ENCODE data around the gene IL18R1. TPM values are rescaled to one million over a fixed set of nuclear protein-coding genes. Genes with fewer than 3 reads are reported as not detected.
A peak's percentile ranks its signal among the peaks of the same experiment; 100 is the strongest.

Gene IL18R1
- total and polyA plus RNA-seq, 9 of the 15 experiments (the other 6 are each of a cell fraction or from before 2014, with no cell fraction given) = 0.55 to 10.0 (median 2.5) TPM

- TF ChIP-seq CBX2 (IDR thresholded peaks at IDR 0.05; ENCODE audit: insufficient read depth, low read length, poor library complexity, severe bottlenecking) = no peak
- peak; percentile 90 for TF ChIP-seq BHLHE40 (IDR thresholded peaks at IDR 0.05; ENCODE audit: low read length)
- TF ChIP-seq ZBTB7A (IDR thresholded peaks at IDR 0.05; ENCODE audit: borderline replicate concordance, control insufficient read depth, low read depth, low read length) = no peak
- TF ChIP-seq NR2C1 (IDR thresholded peaks at IDR 0.05) = no peak
- TF ChIP-seq NR2C1 (tag; IDR thresholded peaks at IDR 0.05) = no peak; the same call in 1 of the 2 replicates
- peak; percentile 73; the same call in 1 of the 2 replicates for TF ChIP-seq DMBX1 (CRISPR knock-in tag; IDR thresholded peaks at IDR 0.05; ENCODE audit: borderline replicate concordance)
- TF ChIP-seq ZNF778 (CRISPR knock-in tag; IDR thresholded peaks at IDR 0.05) = no peak
- TF ChIP-seq, protein P1, sequence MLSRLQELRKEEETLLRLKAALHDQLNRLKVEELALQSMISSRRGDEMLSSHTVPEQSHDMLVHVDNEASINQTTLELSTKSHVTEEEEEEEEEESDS (CRISPR knock-in tag; IDR thresholded peaks at IDR 0.05) = no peak
- no peak for TF ChIP-seq ZC3H8 (IDR thresholded peaks at IDR 0.05)
- TF ChIP-seq, protein P2, sequence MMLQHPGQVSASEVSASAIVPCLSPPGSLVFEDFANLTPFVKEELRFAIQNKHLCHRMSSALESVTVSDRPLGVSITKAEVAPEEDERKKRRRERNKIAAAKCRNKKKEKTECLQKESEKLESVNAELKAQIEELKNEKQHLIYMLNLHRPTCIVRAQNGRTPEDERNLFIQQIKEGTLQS (IDR thresholded peaks at IDR 0.05) = no peak; the same call in 1 of the 2 replicates
- TF ChIP-seq, protein P2 (CRISPR knock-in tag; conservative IDR thresholded peaks at IDR 0.05) = no peak
- TF ChIP-seq, protein P3, sequence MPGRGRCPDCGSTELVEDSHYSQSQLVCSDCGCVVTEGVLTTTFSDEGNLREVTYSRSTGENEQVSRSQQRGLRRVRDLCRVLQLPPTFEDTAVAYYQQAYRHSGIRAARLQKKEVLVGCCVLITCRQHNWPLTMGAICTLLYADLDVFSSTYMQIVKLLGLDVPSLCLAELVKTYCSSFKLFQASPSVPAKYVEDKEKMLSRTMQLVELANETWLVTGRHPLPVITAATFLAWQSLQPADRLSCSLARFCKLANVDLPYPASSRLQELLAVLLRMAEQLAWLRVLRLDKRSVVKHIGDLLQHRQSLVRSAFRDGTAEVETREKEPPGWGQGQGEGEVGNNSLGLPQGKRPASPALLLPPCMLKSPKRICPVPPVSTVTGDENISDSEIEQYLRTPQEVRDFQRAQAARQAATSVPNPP (IDR thresholded peaks at IDR 0.05; ENCODE audit: borderline replicate concordance, insufficient read depth, insufficient read length) = no peak
- no peak for TF ChIP-seq DDX20 (tag; IDR thresholded peaks at IDR 0.05; ENCODE audit: low read depth)
- TF ChIP-seq, protein P4, sequence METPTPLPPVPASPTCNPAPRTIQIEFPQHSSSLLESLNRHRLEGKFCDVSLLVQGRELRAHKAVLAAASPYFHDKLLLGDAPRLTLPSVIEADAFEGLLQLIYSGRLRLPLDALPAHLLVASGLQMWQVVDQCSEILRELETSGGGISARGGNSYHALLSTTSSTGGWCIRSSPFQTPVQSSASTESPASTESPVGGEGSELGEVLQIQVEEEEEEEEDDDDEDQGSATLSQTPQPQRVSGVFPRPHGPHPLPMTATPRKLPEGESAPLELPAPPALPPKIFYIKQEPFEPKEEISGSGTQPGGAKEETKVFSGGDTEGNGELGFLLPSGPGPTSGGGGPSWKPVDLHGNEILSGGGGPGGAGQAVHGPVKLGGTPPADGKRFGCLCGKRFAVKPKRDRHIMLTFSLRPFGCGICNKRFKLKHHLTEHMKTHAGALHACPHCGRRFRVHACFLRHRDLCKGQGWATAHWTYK (CRISPR knock-in tag; IDR thresholded peaks at IDR 0.05) = peak; percentile 17; the same call in 1 of the 2 replicates
- TF ChIP-seq CEBPG (CRISPR knock-in tag; IDR thresholded peaks at IDR 0.05) = no peak
- TF ChIP-seq CEBPG (tag; conservative IDR thresholded peaks at IDR 0.05 in 1 of 2, IDR thresholded peaks at IDR 0.05 in 1 of 2) = no peak
- no peak for TF ChIP-seq HNRNPK (IDR thresholded peaks at IDR 0.05; ENCODE audit: low read depth, low read length, poor library complexity, severe bottlenecking)
- TF ChIP-seq HDAC8 (tag; IDR thresholded peaks at IDR 0.05) = no peak
- no peak for TF ChIP-seq ZSCAN32 (CRISPR knock-in tag; IDR thresholded peaks at IDR 0.05)
- TF ChIP-seq ZBTB2 (IDR thresholded peaks at IDR 0.05) = peak; percentile 28; the same call in 1 of the 2 replicates
- no peak for TF ChIP-seq NCOA6 (IDR thresholded peaks at IDR 0.05)
- no peak for TF ChIP-seq ZNF12 (CRISPR knock-in tag; IDR thresholded peaks at IDR 0.05)
- TF ChIP-seq CBFA2T2 (conservative IDR thresholded peaks at IDR 0.05) = peak; percentile 75
- TF ChIP-seq TBL1XR1 (IDR thresholded peaks at IDR 0.05; ENCODE audit: low read length in 2 of 2) = 0 out of 4 replicates have a peak, but pooled peaks of 1 of the 2 experiments have one; percentile 18
Observed at GRCh38 chr2:102421890-102422759, 66.5 kb downstream of the IL18R1 start (continued).

Data from K562 (cell line).